GM12891 (cell line): ENCODE data around the gene PCDHGA5.
A peak's percentile ranks its signal among the peaks of the same experiment; 100 is the strongest.
"Not testable (repeated sequence)": the region's sequence is repeated elsewhere in the genome, so short reads cannot be mapped to it uniquely, and the experiment has no call there.

Experiments used
- DNase-seq: peaks from one replicate; pipeline ENCODE4 v3.0.0; 2011; ENCODE audit warnings: low spot score; ENCODE audit not compliant: insufficient read length
- FAIRE-seq: peaks from 2 replicates; lab custom pipeline; 2011; peaks lifted over from hg19 to GRCh38; lab: Jason Lieb, UNC
- PAX5 ChIP-seq: IDR thresholded peaks from 2 replicates; pipeline ENCODE4 v1.6.1; 2011; ENCODE audit warnings: low read length, moderate library complexity, mild to moderate bottlenecking; ENCODE audit not compliant: insufficient read depth, severe bottlenecking
- POLR2A ChIP-seq: IDR thresholded peaks from 2 replicates; pipeline ENCODE4 v1.6.1; 2011; ENCODE audit warnings: low read depth, low read length, control low read depth
- POLR2AphosphoS5 ChIP-seq: IDR thresholded peaks from 2 replicates; pipeline ENCODE4 v1.6.1; 2011; ENCODE audit warnings: low read depth, low read length, control low read depth
- POU2F2 ChIP-seq: IDR thresholded peaks from 2 replicates; pipeline ENCODE4 v1.6.1; 2011; ENCODE audit warnings: low read depth, mild to moderate bottlenecking, control low read depth, low read length, moderate library complexity
- SPI1 ChIP-seq: IDR thresholded peaks from 2 replicates; pipeline ENCODE4 v1.6.1; 2011; ENCODE audit warnings: low read depth, low read length, control low read depth
- TAF1 ChIP-seq: IDR thresholded peaks from 2 replicates; pipeline ENCODE4 v1.6.1; 2011; ENCODE audit warnings: low read depth, low read length, control low read depth

PCDHGA5 gene

GRCh38 chr5:141399555-141400258 is 35.7 kb downstream of the PCDHGA5 start:
- FAIRE-seq (no peak), DNase-seq (no peak)
- no peak for TF ChIP-seq POU2F2
- no peak for TF ChIP-seq POLR2A
- TF ChIP-seq SPI1, result no peak
- TF ChIP-seq TAF1, result no peak
- TF ChIP-seq PAX5, result no peak
- no peak for TF ChIP-seq POLR2AphosphoS5

- TF ChIP-seq TAF1 (no peak), POLR2A (no peak), PAX5 (no peak), POU2F2 (no peak), SPI1 (no peak)
- no peak for FAIRE-seq
- DNase-seq, result no peak
Observed at GRCh38 chr5:141402553-141403243, 38.7 kb downstream of the PCDHGA5 start, which contains the start of gene PCDHGA9. Gene PCDHGA9 (plus strand): TSS chr5:141402778. CDS start chr5:141402953, 175 bp downstream.

GRCh38 chr5:141403387-141403786 is 39.4 kb downstream of the PCDHGA5 start:
- FAIRE-seq (no peak), DNase-seq (no peak)
- TF ChIP-seq POU2F2, result no peak
- TF ChIP-seq TAF1, result no peak
- TF ChIP-seq SPI1, result no peak
- no peak for TF ChIP-seq POLR2A
- no peak for TF ChIP-seq POLR2AphosphoS5
- no peak for TF ChIP-seq PAX5

GRCh38 chr5:141407790-141408505 is 44.0 kb downstream of the PCDHGA5 start, which contains the start of gene PCDHGB6:
Gene PCDHGB6 (plus strand): TSS chr5:141408021. CDS start chr5:141408203, 182 bp downstream.
- not testable (repeated sequence) for FAIRE-seq

GRCh38 chr5:141409598-141410306 is 45.8 kb downstream of the PCDHGA5 start:
- no peak for DNase-seq
- TF ChIP-seq POLR2A, result no peak
- no peak for TF ChIP-seq PAX5
- no peak for TF ChIP-seq POLR2AphosphoS5
- no peak for TF ChIP-seq SPI1

More at GRCh38 chr5:141407790-141408505, 44.0 kb downstream of the PCDHGA5 start, which contains the start of gene PCDHGB6:
- DNase-seq, result not testable (repeated sequence)

GRCh38 chr5:141411575-141411974 is 47.6 kb downstream of the PCDHGA5 start:
- no peak for FAIRE-seq
- no peak for DNase-seq
- TF ChIP-seq POU2F2, result no peak
- no peak for TF ChIP-seq POLR2A
- TF ChIP-seq PAX5, result no peak
- no peak for TF ChIP-seq TAF1
- TF ChIP-seq SPI1, result no peak
- no peak for TF ChIP-seq POLR2AphosphoS5

More at GRCh38 chr5:141409598-141410306, 45.8 kb downstream of the PCDHGA5 start:
- no peak for FAIRE-seq

GRCh38 chr5:141412854-141413539 is 49.0 kb downstream of the PCDHGA5 start, which contains the start of gene PCDHGA10:
Gene PCDHGA10 (plus strand): TSS chr5:141412987. CDS start chr5:141413176, 189 bp downstream.
- DNase-seq, result peak; percentile 70
- FAIRE-seq, result peak; percentile 61

GRCh38 chr5:141413540-141414069 is 49.6 kb downstream of the PCDHGA5 start:
- peak; percentile 40 for FAIRE-seq
- no peak for DNase-seq
- no peak for TF ChIP-seq POLR2A
- no peak for TF ChIP-seq POLR2AphosphoS5
- no peak for TF ChIP-seq PAX5
- no peak for TF ChIP-seq SPI1
- no peak for TF ChIP-seq POU2F2
- no peak for TF ChIP-seq TAF1

More at GRCh38 chr5:141412854-141413539, 49.0 kb downstream of the PCDHGA5 start, which contains the start of gene PCDHGA10:
- no peak for TF ChIP-seq PAX5
- TF ChIP-seq SPI1, result no peak
- TF ChIP-seq POU2F2, result no peak
- no peak for TF ChIP-seq TAF1

- not testable (repeated sequence) for FAIRE-seq, DNase-seq
Observed at GRCh38 chr5:141414548-141415274, 50.7 kb downstream of the PCDHGA5 start.

- DNase-seq, FAIRE-seq: not testable (repeated sequence)
Observed at GRCh38 chr5:141415275-141415618, 51.3 kb downstream of the PCDHGA5 start.
